A549 treated with DMSO at 1 μM for 4 hours (cell line): ENCODE measurements around the gene BARX2. TPM values are rescaled to one million over a fixed set of nuclear protein-coding genes. Genes with fewer than 3 reads are reported as not detected.

Experiments used
- total RNA-seq: library from RNA; stranded (reverse); fragments of 200-300 nt; extraction: Qiagen RNA extraction; gene quantifications from 5 replicates; pipeline ENCODE4 v1.2.3, GENCODE V29; 2022; ENCODE audit warnings: low read depth

The BARX2 gene, protein sequence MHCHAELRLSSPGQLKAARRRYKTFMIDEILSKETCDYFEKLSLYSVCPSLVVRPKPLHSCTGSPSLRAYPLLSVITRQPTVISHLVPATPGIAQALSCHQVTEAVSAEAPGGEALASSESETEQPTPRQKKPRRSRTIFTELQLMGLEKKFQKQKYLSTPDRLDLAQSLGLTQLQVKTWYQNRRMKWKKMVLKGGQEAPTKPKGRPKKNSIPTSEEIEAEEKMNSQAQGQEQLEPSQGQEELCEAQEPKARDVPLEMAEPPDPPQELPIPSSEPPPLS
- total RNA-seq = not detected in 5 replicates

DNA sequence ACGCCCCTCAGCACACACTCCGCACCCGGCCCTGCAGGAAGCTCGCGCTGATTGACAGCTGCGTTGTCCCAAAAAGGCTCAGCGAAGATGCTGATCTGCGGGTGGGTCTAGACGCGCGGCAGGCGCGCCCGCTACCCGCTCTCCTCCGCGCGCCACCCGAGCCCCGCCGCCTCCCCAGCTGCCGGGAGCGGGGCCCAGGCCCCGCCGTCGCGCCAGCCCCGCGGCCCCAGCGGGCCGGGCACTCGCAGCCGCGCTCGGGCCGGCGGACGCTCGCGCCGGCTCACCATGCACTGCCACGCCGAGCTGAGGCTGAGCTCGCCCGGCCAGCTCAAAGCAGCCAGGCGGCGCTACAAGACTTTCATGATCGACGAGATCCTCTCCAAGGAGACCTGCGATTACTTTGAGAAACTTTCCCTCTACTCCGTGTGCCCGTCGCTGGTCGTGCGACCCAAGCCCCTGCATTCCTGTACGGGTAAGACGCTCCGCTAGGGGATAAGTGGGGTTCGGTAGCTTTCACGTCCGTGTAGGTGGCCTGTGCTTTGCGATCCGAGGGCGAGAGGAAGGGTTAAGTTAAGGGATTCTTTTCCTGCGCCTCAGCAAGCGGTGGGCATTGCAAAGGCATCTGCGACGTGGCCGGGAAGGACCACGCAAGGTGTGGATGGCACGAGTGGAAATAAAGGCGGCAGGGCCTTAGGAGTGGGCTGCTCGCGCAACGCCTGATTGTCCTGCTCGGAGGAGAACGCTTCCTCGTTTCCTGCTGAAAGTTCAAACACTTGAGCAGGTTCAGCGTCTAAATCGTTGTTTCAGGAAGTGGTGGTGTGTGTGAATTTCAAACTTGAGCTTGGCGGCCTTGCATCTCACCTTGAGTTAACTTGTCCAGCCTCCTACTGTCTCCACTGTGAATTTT lies at the start of gene BARX2:
Gene BARX2 (plus strand): TSS at position 98 of the 907 bp plus-strand sequence. CDS start 188 bp downstream, at position 286.

Other genes with a start within 250 kb of the BARX2 start
- gene ARHGAP32, start 183.5 kb upstream of the BARX2 start, total RNA-seq = 2.9 to 6.0 TPM (median 4.8 TPM) in 5 replicates